ENCODE data around the gene GC.

Gene GC

GRCh38 chr4:71783972-71784371 is at the start of gene GC:
TSS of gene GC (minus strand) at chr4:71784079. CDS start at chr4:71784018, 61 bp downstream.
- CTCF ChIA-PET: no interaction called here
- no peak for TF ChIP-seq CTCF (IDR thresholded peaks at IDR 0.05; ENCODE audit: control extremely low read depth, extremely low read depth, low read depth, missing control alignments)
- POLR2A ChIA-PET: no interaction called here
- DNase-seq (ENCODE audit: extremely low spot score): no peak

- TF ChIP-seq CTCF (IDR thresholded peaks at IDR 0.05; ENCODE audit: control extremely low read depth, extremely low read depth, low read depth, missing control alignments): no peak
- ChIA-PET POLR2A (no interaction called here), CTCF (interaction anchor here (1.2 kb wide), 1 partner anchor 16 kb away, joined by 3 read pairs; no protein-coding TSS in a partner anchor)
- no peak for DNase-seq (ENCODE audit: extremely low spot score)
Observed at GRCh38 chr4:71833232-71833900, 49.5 kb upstream of the GC start.

- CTCF ChIA-PET: interaction anchor here (1.2 kb wide), 1 partner anchor 15 kb away, joined by 3 read pairs; no protein-coding TSS in a partner anchor
Observed at GRCh38 chr4:71832049-71832448, 48.2 kb upstream of the GC start.

GRCh38 chr4:71830497-71831190 is 46.8 kb upstream of the GC start:
- ChIA-PET CTCF (interaction anchor here (1.0 kb wide), 1 partner anchor 11 kb away, joined by 3 read pairs; no protein-coding TSS in a partner anchor), POLR2A (no interaction called here)
- no peak for DNase-seq (ENCODE audit: extremely low spot score)
- no peak for TF ChIP-seq CTCF (IDR thresholded peaks at IDR 0.05; ENCODE audit: control extremely low read depth, extremely low read depth, low read depth, missing control alignments)

More at GRCh38 chr4:71832049-71832448, 48.2 kb upstream of the GC start:
- DNase-seq (ENCODE audit: extremely low spot score): no peak
- TF ChIP-seq CTCF (IDR thresholded peaks at IDR 0.05; ENCODE audit: control extremely low read depth, extremely low read depth, low read depth, missing control alignments): no peak
- POLR2A ChIA-PET: no interaction called here

GRCh38 chr4:71828470-71828869 is 44.6 kb upstream of the GC start:
- TF ChIP-seq CTCF (IDR thresholded peaks at IDR 0.05; ENCODE audit: control extremely low read depth, extremely low read depth, low read depth, missing control alignments): no peak
- POLR2A ChIA-PET: no interaction called here
- no peak for DNase-seq (ENCODE audit: extremely low spot score)
- CTCF ChIA-PET: no interaction called here

GRCh38 chr4:71827826-71828225 is 43.9 kb upstream of the GC start:
- CTCF ChIA-PET: no interaction called here
- POLR2A ChIA-PET: no interaction called here
- TF ChIP-seq CTCF (IDR thresholded peaks at IDR 0.05; ENCODE audit: control extremely low read depth, extremely low read depth, low read depth, missing control alignments): no peak

More at GRCh38 chr4:71827826-71828225, 43.9 kb upstream of the GC start:
- no peak for DNase-seq (ENCODE audit: extremely low spot score)

All from GM10248 (cell line).